Measurements from ENCODE around the gene CDCP2. TPM values are rescaled to one million over a fixed set of nuclear protein-coding genes. Genes with fewer than 3 reads are reported as not detected.
A peak's percentile ranks its signal among the peaks of the same experiment; 100 is the strongest.

Gene CDCP2
- total and polyA plus RNA-seq, 2 of the 8 experiments (the other 6 are each of a cell fraction or from before 2014, with no cell fraction given): not detected

GRCh38 chr1:54157401-54157800 is 4.6 kb upstream of the CDCP2 start:
- Histone ChIP-seq H2BK15ac (ENCODE audit: low read length) (no peak overlapping the region), H3K4me2 (ENCODE audit: insufficient read depth in 1 of 2, low read depth in 2 of 2, low read length in 2 of 2) (no peak overlapping the region), H3K23me2 (ENCODE audit: low read depth, low read length) (no peaks in the 10 kb centered on the region; the same call in 1 of the 2 replicates), H3K9ac (replicated peaks in 1 of 4; ENCODE audit: extremely low read depth in 1 of 4, low read depth in 3 of 4, low read length in 3 of 4) (peak overlapping the region in 1 of 4 experiments; percentile 21; a peak in 1 of 7 replicates), H3K18ac (ENCODE audit: extremely low read depth, low read length) (no peak overlapping the region), H2BK12ac (ENCODE audit: low read depth, low read length) (no peak overlapping the region), H3K27me3 (replicated peaks in 1 of 4; ENCODE audit: control insufficient read depth in 3 of 4, extremely low read depth in 1 of 4, insufficient read depth in 3 of 4, low read length in 3 of 4) (no peaks in the 10 kb centered on the region), H2AFZ (ENCODE audit: low read length) (no peak overlapping the region), H4K5ac (ENCODE audit: insufficient read length, low read depth, low read length) (no peak overlapping the region), H4K20me1 (replicated peaks in 1 of 2; ENCODE audit: control insufficient read depth in 1 of 2, insufficient read depth in 2 of 2, low read length in 2 of 2) (no peaks in the 10 kb centered on the region), H3K56ac (replicated peaks; ENCODE audit: insufficient read length, low read depth, low read length) (no peak overlapping the region), H3K4me1 (replicated peaks in 1 of 4; ENCODE audit: control insufficient read depth in 3 of 4, insufficient read depth in 4 of 4, low read length in 3 of 4) (no peaks in the 10 kb centered on the region; a peak in 2 of 7 replicates), H2BK120ac (replicated peaks; ENCODE audit: low read depth, low read length) (no peak overlapping the region), H3K4ac (replicated peaks; ENCODE audit: insufficient read length, low read depth, low read length) (no peak overlapping the region), H3K36me3 (ENCODE audit: control insufficient read depth in 2 of 4, insufficient read depth in 4 of 4, low read length in 3 of 4) (no peaks in the 10 kb centered on the region), H3K79me2 (ENCODE audit: control insufficient read depth in 1 of 2, insufficient read depth in 2 of 2, low read length in 2 of 2) (no peaks in the 10 kb centered on the region), H4K8ac (ENCODE audit: extremely low read depth, insufficient read depth, low read length) (no peak overlapping the region), H2AK5ac (ENCODE audit: low read depth, low read length) (no peak overlapping the region), H3K27ac (ENCODE audit: low read depth, low read length) (no peak overlapping the region), H3K9me3 (ENCODE audit: insufficient read depth in 2 of 2, low read depth in 1 of 2, low read length in 1 of 2) (no peaks in the 10 kb centered on the region), H3K23ac (ENCODE audit: insufficient read length) (no peak overlapping the region), H3K4me3 (ENCODE audit: extremely low read depth in 1 of 4, insufficient read depth in 2 of 4, low read depth in 3 of 4, low read length in 4 of 4) (no peak overlapping the region), H2BK20ac (ENCODE audit: low read length) (no peak overlapping the region), H4K91ac (replicated peaks; ENCODE audit: insufficient read length, low read length) (no peak overlapping the region), H3K79me1 (ENCODE audit: low read depth, low read length) (no peaks in the 10 kb centered on the region; the same call in 1 of the 2 replicates), H2BK5ac (ENCODE audit: low read depth, low read length) (no peak overlapping the region), H3K14ac (ENCODE audit: insufficient read length) (no peak overlapping the region)
- 82% methylated on average over 6 of the region's 6 CpGs; no CpG with 5 or more reads in 1 of the 2 experiments for whole genome bisulfite sequencing, 2 experiments (ENCODE audit: extremely low coverage in 1 of 2, insufficient coverage in 1 of 2, insufficient read length in 1 of 2, insufficient replicate concordance in 2 of 2, low coverage in 1 of 2, low lambda C conversion rate in 2 of 2, missing lambda C conversion rate in 1 of 2)
- FAIRE-seq (no peak), DNase-seq (ENCODE audit: low read depth in 1 of 2, low spot score in 2 of 2) (no peak)
- TF ChIP-seq NRF1 (IDR thresholded peaks at IDR 0.05; ENCODE audit: low read depth, low read length): no peak
- no peak for TF ChIP-seq KDM1A (IDR thresholded peaks at IDR 0.05; ENCODE audit: borderline replicate concordance, low read length)
- TF ChIP-seq SUZ12 (IDR thresholded peaks at IDR 0.05; ENCODE audit: low read length): no peak
- TF ChIP-seq, protein P1, sequence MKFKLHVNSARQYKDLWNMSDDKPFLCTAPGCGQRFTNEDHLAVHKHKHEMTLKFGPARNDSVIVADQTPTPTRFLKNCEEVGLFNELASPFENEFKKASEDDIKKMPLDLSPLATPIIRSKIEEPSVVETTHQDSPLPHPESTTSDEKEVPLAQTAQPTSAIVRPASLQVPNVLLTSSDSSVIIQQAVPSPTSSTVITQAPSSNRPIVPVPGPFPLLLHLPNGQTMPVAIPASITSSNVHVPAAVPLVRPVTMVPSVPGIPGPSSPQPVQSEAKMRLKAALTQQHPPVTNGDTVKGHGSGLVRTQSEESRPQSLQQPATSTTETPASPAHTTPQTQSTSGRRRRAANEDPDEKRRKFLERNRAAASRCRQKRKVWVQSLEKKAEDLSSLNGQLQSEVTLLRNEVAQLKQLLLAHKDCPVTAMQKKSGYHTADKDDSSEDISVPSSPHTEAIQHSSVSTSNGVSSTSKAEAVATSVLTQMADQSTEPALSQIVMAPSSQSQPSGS (IDR thresholded peaks at IDR 0.05; ENCODE audit: low read length): no peak
- no peak for TF ChIP-seq GTF2F1 (IDR thresholded peaks at IDR 0.05; ENCODE audit: borderline replicate concordance, low read depth, low read length)
- TF ChIP-seq TAF7 (optimal IDR thresholded peaks at IDR 0.05; ENCODE audit: borderline replicate concordance, low read depth, low read length): no peak
- TF ChIP-seq CREB1 (IDR thresholded peaks at IDR 0.05): no peak
- ChIA-PET POLR2A (ENCODE audit: partially characterized antibody) (interaction anchor here (1.2 kb wide), 1 partner anchor 40 kb away, joined by 3 read pairs; no protein-coding TSS in a partner anchor), CTCF (ENCODE audit: partially characterized antibody) (interaction anchor here (1.7 kb wide), 1 partner anchor 24 kb away, joined by 6 read pairs; no protein-coding TSS in a partner anchor)

Measured in H1 (cell line).